ENCODE results near the gene ATP8A2.
"Not testable (repeated sequence)": the region's sequence is repeated elsewhere in the genome, so short reads cannot be mapped to it uniquely, and the experiment has no call there.

ATP8A2 gene

GRCh38 chr13:25777509-25777908 lies 405.7 kb downstream of the ATP8A2 start:
- H3K9me3 ChIP-seq, result no peaks in the 10 kb centered on the region
- no peak overlapping the region for H3K27ac ChIP-seq
- no peak for DNase-seq
- no peak for TF ChIP-seq CTCF (IDR thresholded peaks at IDR 0.05)
- intact Hi-C loops (cut with DNase I; ENCODE audit: low total_unique reads), result no loop called here
- peaks cover 0 to 14% of the 10 kb centered on the region in 2 donors for H3K27me3 ChIP-seq
- no peaks in the 10 kb centered on the region for H3K4me1 ChIP-seq
- H3K4me3 ChIP-seq, result no peak overlapping the region
- no peaks in the 10 kb centered on the region for H3K36me3 ChIP-seq

- no peak for DNase-seq
- no peaks in the 10 kb centered on the region for H3K9me3 ChIP-seq
- H3K4me1 ChIP-seq, result no peaks in the 10 kb centered on the region
- H3K4me3 ChIP-seq, result no peak overlapping the region
- intact Hi-C loops (cut with DNase I; ENCODE audit: low total_unique reads), result no loop called here
- H3K27me3 ChIP-seq, result peaks cover 0 to 9% of the 10 kb centered on the region in 2 donors
- no peak for TF ChIP-seq CTCF (IDR thresholded peaks at IDR 0.05)
- no peaks in the 10 kb centered on the region for H3K36me3 ChIP-seq
- H3K27ac ChIP-seq, result no peak overlapping the region
Observed at GRCh38 chr13:25778365-25778764, 406.6 kb downstream of the ATP8A2 start.

GRCh38 chr13:25778808-25779305 lies 407.1 kb downstream of the ATP8A2 start:
- peaks cover 0 to 8% of the 10 kb centered on the region in 2 donors for H3K27me3 ChIP-seq
- intact Hi-C loops (cut with DNase I; ENCODE audit: low total_unique reads), result no loop called here
- TF ChIP-seq CTCF (IDR thresholded peaks at IDR 0.05), result no peak

GRCh38 chr13:25783076-25783475 lies 411.3 kb downstream of the ATP8A2 start:
- H3K4me1 ChIP-seq, result no peaks in the 10 kb centered on the region
- TF ChIP-seq CTCF (IDR thresholded peaks at IDR 0.05), result no peak
- intact Hi-C loops (cut with DNase I; ENCODE audit: low total_unique reads), result no loop called here
- DNase-seq, result no peak
- H3K4me3 ChIP-seq, result no peak overlapping the region
- H3K27ac ChIP-seq, result no peak overlapping the region
- peaks cover 0 to 1% of the 10 kb centered on the region in 2 donors for H3K27me3 ChIP-seq
- no peaks in the 10 kb centered on the region for H3K9me3 ChIP-seq
- H3K36me3 ChIP-seq, result no peaks in the 10 kb centered on the region

More at GRCh38 chr13:25778808-25779305, 407.1 kb downstream of the ATP8A2 start:
- DNase-seq, result no peak
- Histone ChIP-seq H3K36me3 (no peaks in the 10 kb centered on the region), H3K4me1 (no peaks in the 10 kb centered on the region), H3K4me3 (no peak overlapping the region), H3K9me3 (no peaks in the 10 kb centered on the region), H3K27ac (no peak overlapping the region)

- Histone ChIP-seq H3K27me3 (no peaks in the 10 kb centered on the region), H3K4me3 (no peak overlapping the region), H3K4me1 (no peaks in the 10 kb centered on the region), H3K9me3 (no peaks in the 10 kb centered on the region), H3K27ac (no peak overlapping the region), H3K36me3 (no peaks in the 10 kb centered on the region)
- no peak for DNase-seq
- intact Hi-C loops (cut with DNase I; ENCODE audit: low total_unique reads), result no loop called here
- no peak for TF ChIP-seq CTCF (IDR thresholded peaks at IDR 0.05)
Observed at GRCh38 chr13:25783601-25784024, 411.8 kb downstream of the ATP8A2 start.

- H3K4me3 ChIP-seq, result no peak overlapping the region
- no peaks in the 10 kb centered on the region for H3K4me1 ChIP-seq
- H3K36me3 ChIP-seq, result no peaks in the 10 kb centered on the region
- H3K27ac ChIP-seq, result no peak overlapping the region
- TF ChIP-seq CTCF (IDR thresholded peaks at IDR 0.05), result no peak
- no peaks in the 10 kb centered on the region for H3K27me3 ChIP-seq
- no peak for DNase-seq
- H3K9me3 ChIP-seq, result no peaks in the 10 kb centered on the region
- intact Hi-C loops (cut with DNase I; ENCODE audit: low total_unique reads), result no loop called here
Observed at GRCh38 chr13:25784119-25784518, 412.3 kb downstream of the ATP8A2 start.

- H3K27ac ChIP-seq; intact Hi-C loops (cut with DNase I; ENCODE audit: low total_unique reads); H3K36me3 ChIP-seq; H3K27me3 ChIP-seq; H3K9me3 ChIP-seq; H3K4me3 ChIP-seq; H3K4me1 ChIP-seq; DNase-seq: not testable (repeated sequence)
Observed at GRCh38 chr13:25790137-25790536, 418.4 kb downstream of the ATP8A2 start.

Data from tibial artery (tissue), 4 donors.